Fibroblast of peridontal ligament (primary cell): Measurements from ENCODE around the gene ANKRD35.

Source experiments
- DNase-seq: peaks from one replicate; pipeline ENCODE4 v3.0.0-alpha.2; 2010; ENCODE audit errors: extremely low read depth

ANKRD35 gene

GRCh38 chr1:145893306-145894055, 7.8 kb upstream of the ANKRD35 start:
- no peak for DNase-seq

GRCh38 chr1:145892486-145893087, 6.9 kb upstream of the ANKRD35 start:
- peak; percentile 67 for DNase-seq

- peak; percentile 96 for DNase-seq
Observed at GRCh38 chr1:145891587-145892485, 6.2 kb upstream of the ANKRD35 start.

GRCh38 chr1:145891143-145891542, 5.5 kb upstream of the ANKRD35 start:
- no peak for DNase-seq

GRCh38 chr1:145889722-145890121, 4.1 kb upstream of the ANKRD35 start:
- no peak for DNase-seq

GRCh38 chr1:145887631-145888030, 2.0 kb upstream of the ANKRD35 start:
- DNase-seq = no peak

DNA sequence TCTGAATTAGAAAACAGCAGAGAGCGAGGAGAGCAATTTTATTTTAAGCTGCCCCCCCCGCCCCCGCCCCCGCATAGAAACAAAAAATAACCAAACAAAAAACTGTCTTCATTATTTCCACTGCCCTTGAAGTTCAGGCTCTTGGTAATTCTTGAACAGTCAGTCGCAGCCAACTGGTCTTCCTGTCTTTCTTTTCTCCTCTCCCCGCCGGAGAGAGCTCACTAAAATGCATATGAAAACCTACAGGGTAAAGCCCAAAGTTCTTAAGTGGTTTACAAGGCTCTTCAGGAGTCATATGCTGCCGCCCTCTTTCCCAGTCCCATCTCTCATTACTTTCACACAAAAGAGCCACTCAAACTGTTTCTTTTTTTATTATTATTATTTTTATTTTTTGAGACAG, 1.1 kb upstream of the ANKRD35 start:
- DNase-seq = no peak

- DNase-seq = no peak
Observed at GRCh38 chr1:145886390-145886789, 724 bp upstream of the ANKRD35 start.

GRCh38 chr1:145884675-145885074, 991 bp downstream of the ANKRD35 start:
- DNase-seq = peak; percentile 57

DNA sequence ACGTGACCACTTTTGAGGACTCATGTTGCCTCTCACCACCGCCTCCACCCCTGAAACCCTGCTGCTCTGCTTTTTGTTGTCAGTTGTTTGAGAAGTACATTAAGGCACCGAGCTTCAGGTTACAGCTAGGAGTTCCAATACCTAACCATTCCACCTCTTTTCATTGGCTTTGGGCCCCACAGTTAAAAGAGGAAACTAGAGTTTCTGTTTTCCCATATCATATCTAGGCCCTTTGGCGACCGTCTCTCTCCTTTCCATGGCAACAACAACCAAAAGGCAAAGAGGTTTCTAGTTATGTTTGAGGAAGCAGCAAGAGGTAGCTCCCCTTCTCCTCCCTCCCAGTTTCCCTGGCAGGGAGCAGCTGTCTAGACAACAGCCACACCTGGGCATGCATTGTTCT, 5.9 kb downstream of the ANKRD35 start:
- DNase-seq = no peak

DNA sequence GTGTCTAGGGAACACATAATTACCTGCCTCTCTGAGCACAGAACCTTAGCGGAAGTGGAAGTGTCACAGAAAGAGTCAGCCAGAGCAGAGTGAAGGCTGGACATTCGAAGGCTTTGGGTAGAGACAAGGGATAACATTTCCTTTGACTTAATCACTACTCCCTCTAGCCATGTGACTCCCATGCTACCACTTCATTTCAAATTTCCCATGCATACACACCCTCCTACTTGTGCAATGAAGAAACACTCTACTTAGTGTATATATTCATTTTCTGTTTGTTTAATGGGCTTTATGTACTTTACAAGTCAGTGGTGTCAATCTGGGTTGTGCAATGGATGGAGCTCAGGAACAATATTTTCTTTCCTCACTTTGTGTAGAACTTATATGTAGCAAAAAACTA, 6.9 kb downstream of the ANKRD35 start:
- no peak for DNase-seq

- DNase-seq = no peak
Observed at GRCh38 chr1:145877923-145878486, 7.7 kb downstream of the ANKRD35 start.

GRCh38 chr1:145874646-145875045, 11.0 kb downstream of the ANKRD35 start:
- DNase-seq = no peak

GRCh38 chr1:145871994-145872924, 13.4 kb downstream of the ANKRD35 start:
- DNase-seq = peak; percentile 30

- DNase-seq = no peak
Observed at GRCh38 chr1:145868232-145868631, 17.4 kb downstream of the ANKRD35 start.

- DNase-seq = peak; percentile 59
Observed at GRCh38 chr1:145863282-145864018, 22.2 kb downstream of the ANKRD35 start.

DNA sequence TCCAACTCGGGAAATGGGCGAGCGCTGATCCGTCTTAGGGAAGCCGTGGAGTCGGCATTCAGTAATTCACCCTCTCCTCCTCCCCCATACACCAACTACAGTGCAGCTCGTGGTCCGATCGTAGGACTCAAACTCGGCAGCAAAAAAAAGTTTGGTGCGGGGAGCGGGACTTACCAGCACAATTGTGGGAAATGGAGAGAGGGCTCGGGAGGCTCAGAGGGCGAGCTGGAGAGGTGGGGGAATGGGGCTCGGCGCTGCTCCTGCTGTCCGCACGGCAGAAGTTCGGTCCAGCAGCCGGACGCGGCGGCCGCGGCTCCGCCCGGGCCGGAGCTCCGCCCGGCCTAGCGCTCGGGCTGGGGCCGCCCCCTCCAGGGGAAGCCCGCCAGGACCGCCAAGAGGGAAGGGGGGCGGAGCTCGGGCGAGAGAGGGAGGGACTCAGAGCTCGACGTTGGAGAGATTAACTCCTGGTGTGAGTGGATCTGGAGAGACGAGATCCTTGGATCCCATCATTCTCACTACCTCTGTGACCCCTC, 26.1 kb downstream of the ANKRD35 start:
- peak; percentile 82 for DNase-seq

- peak; percentile 87 for DNase-seq
Observed at GRCh38 chr1:145858901-145859490, 26.7 kb downstream of the ANKRD35 start, which contains the start of gene PIAS3. Gene PIAS3 (minus strand): TSS chr1:145859081. CDS start chr1:145858990, 91 bp downstream.

GRCh38 chr1:145858238-145858900, 27.3 kb downstream of the ANKRD35 start:
- DNase-seq = peak; percentile 20
